Vagina (tissue), 2 donors: ENCODE data around the gene WDR91. TPM values are rescaled to one million over a fixed set of nuclear protein-coding genes. Genes with fewer than 3 reads are reported as not detected.

ENCODE experiments used
- DNase-seq, 2 donors: peaks; one replicate each; pipeline ENCODE4 v3.0.0-alpha.2; 2017; ENCODE audit errors: extremely low spot score in 2 of 2
- H3K27ac ChIP-seq: fragments of 200-600 bp; sonication (generic); one replicate; pipeline ENCODE4 v1.5.1; 2019
- H3K27me3 ChIP-seq: fragments of 200-600 bp; sonication (generic); one replicate; pipeline ENCODE4 v1.5.1; 2019
- H3K36me3 ChIP-seq, 2 donors: fragments of 200-600 bp; sonication (generic); one replicate each; pipeline ENCODE4 v1.5.1; 2017 to 2019
- H3K4me1 ChIP-seq: fragments of 200-600 bp; sonication (generic); one replicate; pipeline ENCODE4 v1.5.1; 2019
- H3K4me3 ChIP-seq, 2 donors: fragments of 200-600 bp; sonication (generic); 1 replicate in 1 of 2; 2 replicates in 1 of 2; pipeline ENCODE4 v1.5.1; 2016 to 2019
- H3K9me3 ChIP-seq: fragments of 200-600 bp; sonication (generic); one replicate; pipeline ENCODE4 v1.5.1; 2019
- CTCF ChIP-seq, 3 experiments: fragments of 450-650 bp in 2 of 3; fragments of 200-600 bp in 1 of 3; sonication (generic) in 1 of 3; IDR thresholded peaks; one replicate each; pipeline ENCODE4 v1.5.1; 2017 to 2019; ENCODE audit warnings: antibody characterized with exemption in 3 of 3, mild to moderate bottlenecking in 2 of 3, moderate library complexity in 2 of 3
- POLR2A ChIP-seq, 2 donors: fragments of 450-650 bp; IDR thresholded peaks; one replicate each; pipeline ENCODE4 v1.6.1; 2017; ENCODE audit warnings: antibody characterized with exemption in 2 of 2, mild to moderate bottlenecking in 2 of 2, moderate library complexity in 2 of 2
- POLR2AphosphoS5 ChIP-seq, 2 donors: sonication (generic); formaldehyde crosslinking; IDR thresholded peaks; one replicate each; pipeline ENCODE4 v1.9.0; 2017; ENCODE audit warnings: antibody characterized with exemption in 2 of 2, mild to moderate bottlenecking in 2 of 2, low read depth in 1 of 2; ENCODE audit not compliant: insufficient read depth in 1 of 2
- intact Hi-C: fragments of 100-400 bp; cut with DNase I; formaldehyde crosslinking; loops from one replicate; pipeline ENCODE4 v1.15.1; 2023
- total RNA-seq: library from RNA; depleted of rRNA; stranded (reverse); fragments of >200 nt; gene quantifications from one replicate; pipeline ENCODE4 v1.2.3, GENCODE V29; 2016

WDR91 gene
- total RNA-seq, 1 donor from 2014 or later, result 31.2 TPM

DNA sequence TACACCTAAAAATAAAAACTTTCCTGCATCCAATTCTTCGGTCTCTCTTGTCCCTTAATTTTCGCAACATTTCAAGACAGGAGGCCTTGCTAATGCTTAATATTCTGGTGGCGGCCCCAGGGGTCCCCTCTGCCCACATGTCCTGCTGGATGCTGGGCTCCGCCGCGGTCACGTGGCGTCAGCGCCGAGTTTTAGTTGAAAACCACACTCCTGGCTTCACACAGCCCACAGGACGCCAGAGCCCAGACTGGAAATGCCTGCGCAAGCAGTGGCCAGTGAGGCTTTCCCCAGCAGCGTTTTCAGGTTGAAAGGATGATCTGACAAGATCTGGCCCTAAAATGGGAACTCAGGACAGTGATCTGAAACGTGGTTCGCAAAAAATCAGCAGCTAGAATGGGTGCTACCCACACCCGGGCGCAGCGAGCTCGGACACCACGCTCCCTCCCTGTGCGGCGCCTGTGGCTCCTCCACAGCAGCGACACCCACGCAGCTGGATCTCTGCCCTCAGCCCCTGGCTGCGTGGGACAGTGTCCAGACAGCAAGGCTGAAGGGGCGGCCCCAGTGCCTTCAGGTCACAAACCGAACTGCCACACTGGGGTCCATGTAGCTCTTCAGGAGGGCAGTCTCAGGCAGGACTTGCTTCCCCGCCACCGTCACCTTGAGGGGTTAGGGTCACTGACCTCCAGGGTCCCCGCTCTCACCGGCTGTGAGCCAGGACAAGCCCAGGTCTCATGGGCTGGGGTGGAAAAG is 29.2 kb downstream of the WDR91 start:
- no peaks in the 10 kb centered on the region for H3K4me1 ChIP-seq
- no peak overlapping the region for H3K4me3 ChIP-seq
- TF ChIP-seq POLR2A (IDR thresholded peaks at IDR 0.05), result no peak
- no peak for TF ChIP-seq CTCF (IDR thresholded peaks at IDR 0.05)
- TF ChIP-seq POLR2AphosphoS5 (IDR thresholded peaks at IDR 0.05; ENCODE audit: insufficient read depth in 1 of 2, low read depth in 1 of 2), result no peak
- no peak overlapping the region for H3K27ac ChIP-seq
- H3K27me3 ChIP-seq, result no peaks in the 10 kb centered on the region
- intact Hi-C loops, result no loop called here
- H3K9me3 ChIP-seq, result peaks cover 13% of the 10 kb centered on the region
- peaks cover 16 to 60% of the 10 kb centered on the region in 2 donors for H3K36me3 ChIP-seq
- peak in 1 of 2 donors; percentile 64 for DNase-seq

- intact Hi-C loops, result no loop called here
- Histone ChIP-seq H3K36me3 (peaks cover 16 to 53% of the 10 kb centered on the region in 2 donors), H3K4me1 (no peaks in the 10 kb centered on the region), H3K27ac (no peak overlapping the region), H3K27me3 (no peaks in the 10 kb centered on the region), H3K9me3 (peaks cover 13% of the 10 kb centered on the region), H3K4me3 (no peak overlapping the region)
- DNase-seq, result no peak
- TF ChIP-seq POLR2A (IDR thresholded peaks at IDR 0.05) (no peak), CTCF (IDR thresholded peaks at IDR 0.05) (no peak), POLR2AphosphoS5 (IDR thresholded peaks at IDR 0.05; ENCODE audit: insufficient read depth in 1 of 2, low read depth in 1 of 2) (no peak)
Measured at GRCh38 chr7:135181261-135181928, 29.9 kb downstream of the WDR91 start.

- intact Hi-C loops, result no loop called here
- Histone ChIP-seq H3K4me1 (no peaks in the 10 kb centered on the region), H3K4me3 (no peak overlapping the region), H3K27ac (no peak overlapping the region), H3K27me3 (no peaks in the 10 kb centered on the region), H3K9me3 (peaks cover 13% of the 10 kb centered on the region), H3K36me3 (peaks cover 8 to 40% of the 10 kb centered on the region in 2 donors)
- TF ChIP-seq POLR2AphosphoS5 (IDR thresholded peaks at IDR 0.05; ENCODE audit: insufficient read depth in 1 of 2, low read depth in 1 of 2) (no peak), CTCF (IDR thresholded peaks at IDR 0.05) (no peak), POLR2A (IDR thresholded peaks at IDR 0.05) (no peak)
- no peak for DNase-seq
Measured at GRCh38 chr7:135180122-135180521, 31.2 kb downstream of the WDR91 start.

DNA sequence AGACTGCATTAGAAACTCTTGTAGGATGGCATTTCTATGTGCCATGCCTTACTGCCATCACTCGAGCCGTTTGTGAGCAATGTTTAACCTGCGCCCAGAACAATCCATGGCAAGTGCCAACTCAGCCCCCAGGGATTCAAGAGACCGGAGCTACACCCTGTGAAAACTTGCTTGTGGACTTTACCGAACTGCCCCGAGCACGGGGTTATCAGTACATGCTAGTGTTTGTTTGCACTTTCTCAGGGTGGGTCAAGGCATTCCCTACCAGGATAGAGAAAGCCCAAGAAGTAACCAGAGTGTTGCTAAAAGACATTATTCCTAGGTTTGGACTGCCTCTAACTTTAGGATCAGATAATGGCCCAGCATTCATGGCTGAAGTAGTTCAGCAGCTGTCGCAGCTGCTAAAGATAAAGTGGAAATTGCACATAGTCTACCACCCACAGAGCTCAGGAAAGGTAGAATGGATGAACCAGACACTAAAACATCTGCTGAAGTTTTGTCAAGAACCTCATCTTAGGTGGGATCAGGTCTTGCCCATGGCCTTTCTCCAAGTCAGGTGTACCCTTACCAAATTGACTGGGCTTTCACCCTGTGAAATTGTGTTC is 31.9 kb downstream of the WDR91 start:
- DNase-seq, result no peak

More for the DNA sequence above, 31.9 kb downstream of the WDR91 start:
- Histone ChIP-seq H3K4me3 (no peak overlapping the region), H3K9me3 (peaks cover 13% of the 10 kb centered on the region), H3K27ac (no peak overlapping the region), H3K36me3 (peaks cover 8 to 33% of the 10 kb centered on the region in 2 donors), H3K4me1 (no peaks in the 10 kb centered on the region), H3K27me3 (no peaks in the 10 kb centered on the region)
- intact Hi-C loops, result no loop called here
- TF ChIP-seq POLR2AphosphoS5 (IDR thresholded peaks at IDR 0.05; ENCODE audit: insufficient read depth in 1 of 2, low read depth in 1 of 2) (no peak), CTCF (IDR thresholded peaks at IDR 0.05) (no peak), POLR2A (IDR thresholded peaks at IDR 0.05) (no peak)
